ENCODE measurements around the gene TMEM179. TPM values are rescaled to one million over a fixed set of nuclear protein-coding genes. Genes with fewer than 3 reads are reported as not detected.

Gene TMEM179
- total RNA-seq, 3 donors from 2014 or later = 0.64 to 8.4 (median 0.82) TPM

- DNase-seq (peak in 1 of 3 donors; percentile 35), ATAC-seq (no peak)
- intact Hi-C loops (cut with DNase I, micrococcal nuclease) = no loop called here
- Histone ChIP-seq H3K4me1 (ENCODE audit: low read depth) (no peaks in the 10 kb centered on the region), H3K9me3 (no peaks in the 10 kb centered on the region), H3K36me3 (ENCODE audit: low read depth) (no peaks in the 10 kb centered on the region), H3K4me3 (no peak overlapping the region)
- TF ChIP-seq CTCF (IDR thresholded peaks at IDR 0.05) = no peak
Observed at GRCh38 chr14:104591506-104592291, 12.9 kb downstream of the TMEM179 start.

- H3K4me3 ChIP-seq = no peak overlapping the region
- H3K9me3 ChIP-seq = no peaks in the 10 kb centered on the region
- intact Hi-C loops (cut with DNase I, micrococcal nuclease) = no loop called here
- no peak for ATAC-seq
- no peak for TF ChIP-seq CTCF (IDR thresholded peaks at IDR 0.05)
- DNase-seq = no peak
- no peaks in the 10 kb centered on the region for H3K4me1 ChIP-seq (ENCODE audit: low read depth)
- H3K36me3 ChIP-seq (ENCODE audit: low read depth) = no peaks in the 10 kb centered on the region
Observed at GRCh38 chr14:104591031-104591430, 13.5 kb downstream of the TMEM179 start.

GRCh38 chr14:104590240-104590965, 14.2 kb downstream of the TMEM179 start:
- Histone ChIP-seq H3K4me1 (ENCODE audit: low read depth) (no peaks in the 10 kb centered on the region), H3K4me3 (no peak overlapping the region), H3K9me3 (no peaks in the 10 kb centered on the region), H3K36me3 (ENCODE audit: low read depth) (no peaks in the 10 kb centered on the region)
- ATAC-seq (no peak), DNase-seq (no peak)
- intact Hi-C loops (cut with DNase I, micrococcal nuclease) = no loop called here
- no peak for TF ChIP-seq CTCF (IDR thresholded peaks at IDR 0.05)

GRCh38 chr14:104589338-104590195, 15.0 kb downstream of the TMEM179 start:
- no peak for ATAC-seq
- no peaks in the 10 kb centered on the region for H3K4me1 ChIP-seq (ENCODE audit: low read depth)
- intact Hi-C loops (cut with DNase I, micrococcal nuclease) = no loop called here

More at GRCh38 chr14:104589338-104590195, 15.0 kb downstream of the TMEM179 start:
- no peaks in the 10 kb centered on the region for H3K36me3 ChIP-seq (ENCODE audit: low read depth)
- no peaks in the 10 kb centered on the region for H3K9me3 ChIP-seq
- no peak overlapping the region for H3K4me3 ChIP-seq
- no peak for TF ChIP-seq CTCF (IDR thresholded peaks at IDR 0.05)
- no peak for DNase-seq

All from mucosa of descending colon (tissue), 3 donors.